Measurements from ENCODE around the gene SLC51A. TPM values are rescaled to one million over a fixed set of nuclear protein-coding genes. Genes with fewer than 3 reads are reported as not detected.

Gene SLC51A
- total and polyA plus RNA-seq, 2 of the 8 experiments (the other 6 are each of a cell fraction or from before 2014, with no cell fraction given), result 6.3 to 9.8 TPM

DNA sequence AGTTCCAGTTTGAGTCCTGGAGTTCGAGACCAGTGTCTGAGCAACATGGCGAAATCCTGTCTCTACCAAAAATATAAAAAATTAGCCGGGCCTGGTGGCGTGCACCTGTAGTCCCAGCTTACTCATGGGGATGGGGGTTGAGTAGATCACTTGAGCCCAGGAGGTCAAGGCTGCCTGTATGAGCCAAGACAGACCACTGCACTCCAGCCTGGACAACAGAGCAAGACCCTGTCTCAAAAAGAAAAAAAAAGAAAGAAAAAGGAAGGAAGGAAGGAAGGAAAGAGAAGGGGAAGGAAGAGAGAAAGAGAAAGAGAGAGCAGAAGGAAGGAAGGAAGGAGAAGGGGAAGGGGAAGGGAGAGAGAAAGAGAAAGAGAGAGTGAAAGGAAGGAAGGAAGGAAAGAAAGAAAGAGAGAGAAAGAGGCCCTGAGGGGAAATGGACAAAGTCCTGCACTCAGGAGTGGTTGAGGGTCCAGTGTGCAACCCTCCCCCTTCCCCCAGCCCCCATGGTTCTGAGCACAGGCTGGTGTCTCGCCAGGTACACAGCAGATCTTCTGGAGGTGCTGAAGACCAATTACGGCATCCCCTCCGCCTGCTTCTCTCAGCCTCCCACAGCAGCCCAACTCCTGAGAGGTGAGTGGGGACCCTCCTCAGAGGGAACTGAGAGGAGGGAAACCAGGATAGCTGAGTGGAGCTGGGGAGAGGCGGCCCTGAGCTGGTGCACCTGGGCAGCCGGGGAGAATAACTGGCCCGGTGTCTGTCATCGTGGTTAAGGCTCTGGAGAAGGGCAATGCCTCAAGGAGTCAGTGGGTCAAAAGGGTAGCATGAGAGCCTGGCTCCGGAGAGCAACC, 1.2 kb downstream of the SLC51A start (continued):
- no peak for TF ChIP-seq CREB1 (IDR thresholded peaks at IDR 0.05)
- no peak for TF ChIP-seq NRF1 (IDR thresholded peaks at IDR 0.05; ENCODE audit: low read depth, low read length)
- no peak for TF ChIP-seq RAD21 (IDR thresholded peaks at IDR 0.05 in 1 of 2, conservative IDR thresholded peaks at IDR 0.05 in 1 of 2; ENCODE audit: low read depth in 2 of 2, low read length in 2 of 2)
- TF ChIP-seq ZNF274 (IDR thresholded peaks at IDR 0.05; ENCODE audit: borderline replicate concordance, extremely low read depth, low read length), result no peak
- no peak for TF ChIP-seq EZH2 (IDR thresholded peaks at IDR 0.05; ENCODE audit: low read depth, low read length, severe bottlenecking)
